NCI-H2227 (cell line): ENCODE data around the gene TCF4.
A peak's percentile ranks its signal among the peaks of the same experiment; 100 is the strongest.

Source experiments
- DNase-seq: peaks from one replicate; lab custom pipeline; 2025; ENCODE audit not compliant: unreplicated experiment; lab: John Stamatoyannopoulos, UW

Gene TCF4

GRCh38 chr18:55419132-55419946, 168.7 kb downstream of the TCF4 start:
- no peak for DNase-seq

- no peak for DNase-seq
Measured at GRCh38 chr18:55418439-55418838, 169.6 kb downstream of the TCF4 start.

GRCh38 chr18:55416791-55417190, 171.2 kb downstream of the TCF4 start:
- no peak for DNase-seq

GRCh38 chr18:55415258-55415871, 172.6 kb downstream of the TCF4 start:
- DNase-seq, result peak; percentile 73

- DNase-seq, result no peak
Measured at GRCh38 chr18:55414475-55414874, 173.5 kb downstream of the TCF4 start.

GRCh38 chr18:55413474-55413873, 174.5 kb downstream of the TCF4 start:
- no peak for DNase-seq

- peak; percentile 42 for DNase-seq
Measured at GRCh38 chr18:55407774-55408535, 180.0 kb downstream of the TCF4 start.

GRCh38 chr18:55407191-55407590, 180.8 kb downstream of the TCF4 start:
- peak; percentile 49 for DNase-seq

GRCh38 chr18:55406451-55406991, 181.5 kb downstream of the TCF4 start:
- DNase-seq, result peak; percentile 27

GRCh38 chr18:55405893-55406406, 182.0 kb downstream of the TCF4 start:
- peak; percentile 89 for DNase-seq

GRCh38 chr18:55405475-55405874, 182.5 kb downstream of the TCF4 start:
- DNase-seq, result no peak

GRCh38 chr18:55404832-55405465, 183.0 kb downstream of the TCF4 start:
- no peak for DNase-seq

GRCh38 chr18:55404136-55404830, 183.7 kb downstream of the TCF4 start:
- no peak for DNase-seq

- no peak for DNase-seq
Measured at GRCh38 chr18:55403421-55403949, 184.5 kb downstream of the TCF4 start.

- DNase-seq, result peak; percentile 18
Measured at GRCh38 chr18:55402731-55403405, 185.1 kb downstream of the TCF4 start.

- DNase-seq, result no peak
Measured at GRCh38 chr18:55401638-55402191, 186.3 kb downstream of the TCF4 start.

GRCh38 chr18:55400590-55401541, 187.1 kb downstream of the TCF4 start:
- no peak for DNase-seq

GRCh38 chr18:55400081-55400480, 187.9 kb downstream of the TCF4 start:
- no peak for DNase-seq
